Peyer's patch (tissue), 4 donors: ENCODE measurements around the gene GIGYF1. TPM values are rescaled to one million over a fixed set of nuclear protein-coding genes. Genes with fewer than 3 reads are reported as not detected.

Experiments
- DNase-seq, 3 donors: peaks; one replicate each; pipeline ENCODE4 v3.0.0-alpha.2; 2017 to 2019
- H3K27ac ChIP-seq, 4 donors: fragments of 200-600 bp; sonication (generic); one replicate each; pipeline ENCODE4 v1.5.1; 2016 to 2019
- H3K27me3 ChIP-seq, 2 donors: fragments of 200-600 bp; sonication (generic); one replicate each; pipeline ENCODE4 v1.5.1; 2019
- H3K36me3 ChIP-seq, 3 donors: fragments of 200-600 bp; sonication (generic); one replicate each; pipeline ENCODE4 v1.5.1; 2016 to 2019
- H3K4me1 ChIP-seq, 4 donors: fragments of 200-600 bp; sonication (generic); one replicate each; pipeline ENCODE4 v1.5.1; 2016 to 2019
- H3K4me3 ChIP-seq, 4 donors: fragments of 200-600 bp; sonication (generic); 1 replicate in 3 of 4; 2 replicates in 1 of 4; pipeline ENCODE4 v1.5.1; 2016 to 2019; ENCODE audit warnings: mild to moderate bottlenecking in 1 of 4
- H3K9me3 ChIP-seq, 4 donors: fragments of 200-600 bp; sonication (generic); one replicate each; pipeline ENCODE4 v1.5.1; 2016 to 2019; ENCODE audit warnings: mild to moderate bottlenecking in 1 of 4
- CTCF ChIP-seq, 6 experiments: fragments of 450-650 bp in 4 of 6; fragments of 200-600 bp in 2 of 6; sonication (generic) in 1 of 6; IDR thresholded peaks; one replicate each; pipeline ENCODE4 v1.5.1; 2017 to 2019; ENCODE audit warnings: antibody characterized with exemption in 6 of 6, mild to moderate bottlenecking in 3 of 6, moderate library complexity in 1 of 6
- POLR2A ChIP-seq, 2 donors: fragments of 450-650 bp; IDR thresholded peaks; one replicate each; pipeline ENCODE4 v1.5.1; 2017; ENCODE audit warnings: antibody characterized with exemption in 2 of 2, mild to moderate bottlenecking in 2 of 2, moderate library complexity in 2 of 2
- total RNA-seq, 4 donors: library from RNA; depleted of rRNA; stranded (reverse); fragments of >200 nt; gene quantifications; one replicate each; pipeline ENCODE4 v1.1.0, GENCODE V29; 2016

Gene GIGYF1
- total RNA-seq, 4 donors from 2014 or later, result 41.3 to 126 (median 72.9) TPM

- H3K4me1 ChIP-seq, result peaks cover 0 to 36% (median 2%) of the 10 kb centered on the region in 4 donors
- DNase-seq, result peak in 1 of 3 donors; percentile 49
- no peak for TF ChIP-seq CTCF (IDR thresholded peaks at IDR 0.05)
- no peak for TF ChIP-seq POLR2A (IDR thresholded peaks at IDR 0.05)
- no peak overlapping the region for H3K27ac ChIP-seq
- peaks cover 0 to 71% (median 0%) of the 10 kb centered on the region in 3 donors for H3K36me3 ChIP-seq
- no peak overlapping the region for H3K4me3 ChIP-seq
- no peaks in the 10 kb centered on the region for H3K27me3 ChIP-seq
- no peaks in the 10 kb centered on the region for H3K9me3 ChIP-seq
These were observed 15.6 kb downstream of the GIGYF1 start for GRCh38 chr7:100678291-100678984.

- TF ChIP-seq POLR2A (IDR thresholded peaks at IDR 0.05) (no peak), CTCF (IDR thresholded peaks at IDR 0.05) (no peak)
- Histone ChIP-seq H3K36me3 (peaks cover 0 to 62% (median 0%) of the 10 kb centered on the region in 3 donors), H3K27me3 (no peaks in the 10 kb centered on the region), H3K27ac (no peak overlapping the region), H3K9me3 (no peaks in the 10 kb centered on the region), H3K4me3 (no peak overlapping the region), H3K4me1 (peaks cover 0 to 36% (median 2%) of the 10 kb centered on the region in 4 donors)
- DNase-seq, result peak in 1 of 3 donors; percentile 50
These were observed 16.5 kb downstream of the GIGYF1 start for GRCh38 chr7:100677308-100678267.

- Histone ChIP-seq H3K36me3 (peaks cover 0 to 53% (median 0%) of the 10 kb centered on the region in 3 donors), H3K4me3 (peak overlapping the region in 3 of 4 donors; percentile 73 to 88 (median 83)), H3K9me3 (no peaks in the 10 kb centered on the region), H3K27me3 (no peaks in the 10 kb centered on the region), H3K27ac (peak overlapping the region; percentile 95 to 97 (median 96)), H3K4me1 (peaks cover 0 to 36% (median 2%) of the 10 kb centered on the region in 4 donors)
- TF ChIP-seq POLR2A (IDR thresholded peaks at IDR 0.05) (no peak), CTCF (IDR thresholded peaks at IDR 0.05) (no peak)
- peak in 1 of 3 donors; percentile 52 for DNase-seq
These were observed 17.3 kb downstream of the GIGYF1 start for GRCh38 chr7:100676501-100677306.

GRCh38 chr7:100675581-100676350, 18.3 kb downstream of the GIGYF1 start:
- H3K27ac ChIP-seq, result peak overlapping the region; percentile 95 to 97 (median 96)
- TF ChIP-seq POLR2A (IDR thresholded peaks at IDR 0.05) (peak in 1 of 2 donors; percentile 33), CTCF (IDR thresholded peaks at IDR 0.05) (no peak)

More at GRCh38 chr7:100675581-100676350, 18.3 kb downstream of the GIGYF1 start:
- H3K27me3 ChIP-seq, result no peaks in the 10 kb centered on the region
- H3K4me3 ChIP-seq, result peak overlapping the region; percentile 73 to 91 (median 86)
- DNase-seq, result peak; percentile 79 to 96 (median 94)
- peaks cover 0 to 33% (median 2%) of the 10 kb centered on the region in 4 donors for H3K4me1 ChIP-seq
- peaks cover 0 to 44% (median 0%) of the 10 kb centered on the region in 3 donors for H3K36me3 ChIP-seq
- no peaks in the 10 kb centered on the region for H3K9me3 ChIP-seq
